Measurements from ENCODE around the gene EREG.
"Not testable (repeated sequence)": the region's sequence is repeated elsewhere in the genome, so short reads cannot be mapped to it uniquely, and the experiment has no call there.

EREG gene

GRCh38 chr4:74390677-74391076, 25.7 kb downstream of the EREG start:
- DNase-seq (ENCODE audit: low spot score) = no peak

GRCh38 chr4:74391346-74391745, 26.4 kb downstream of the EREG start:
- DNase-seq (ENCODE audit: low spot score) = no peak

- no peak for DNase-seq (ENCODE audit: low spot score)
Measured at GRCh38 chr4:74391890-74392475, 27.0 kb downstream of the EREG start.

- DNase-seq (ENCODE audit: low spot score) = no peak
Measured at GRCh38 chr4:74394476-74395136, 29.7 kb downstream of the EREG start.

GRCh38 chr4:74395633-74396032, 30.7 kb downstream of the EREG start:
- DNase-seq (ENCODE audit: low spot score) = no peak

- no peak for DNase-seq (ENCODE audit: low spot score)
Measured at GRCh38 chr4:74397748-74398426, 32.9 kb downstream of the EREG start.

GRCh38 chr4:74398894-74399589, 34.1 kb downstream of the EREG start:
- not testable (repeated sequence) for DNase-seq (ENCODE audit: low spot score)

GRCh38 chr4:74400395-74400794, 35.5 kb downstream of the EREG start:
- no peak for DNase-seq (ENCODE audit: low spot score)

- DNase-seq (ENCODE audit: low spot score) = no peak
Measured at GRCh38 chr4:74402692-74403456, 37.9 kb downstream of the EREG start.

GRCh38 chr4:74407891-74408290, 42.9 kb downstream of the EREG start:
- DNase-seq (ENCODE audit: low spot score) = no peak

- no peak for DNase-seq (ENCODE audit: low spot score)
Measured at GRCh38 chr4:74408639-74409038, 43.7 kb downstream of the EREG start.

- no peak for DNase-seq (ENCODE audit: low spot score)
Measured at GRCh38 chr4:74410272-74410671, 45.3 kb downstream of the EREG start.

GRCh38 chr4:74412225-74412624, 47.3 kb downstream of the EREG start:
- DNase-seq (ENCODE audit: low spot score) = no peak

- DNase-seq (ENCODE audit: low spot score) = no peak
Measured at GRCh38 chr4:74413265-74413664, 48.3 kb downstream of the EREG start.

GRCh38 chr4:74414149-74414809, 49.3 kb downstream of the EREG start:
- DNase-seq (ENCODE audit: low spot score) = no peak

- no peak for DNase-seq (ENCODE audit: low spot score)
Measured at GRCh38 chr4:74415602-74416300, 50.8 kb downstream of the EREG start.

GRCh38 chr4:74418063-74418670, 53.2 kb downstream of the EREG start:
- peak; percentile 54 for DNase-seq (ENCODE audit: low spot score)

GRCh38 chr4:74420863-74421262, 55.9 kb downstream of the EREG start:
- DNase-seq (ENCODE audit: low spot score) = no peak

GRCh38 chr4:74423104-74423503, 58.2 kb downstream of the EREG start:
- DNase-seq (ENCODE audit: low spot score) = no peak

- no peak for DNase-seq (ENCODE audit: low spot score)
Measured at GRCh38 chr4:74424111-74424510, 59.2 kb downstream of the EREG start.

GRCh38 chr4:74426101-74426500, 61.2 kb downstream of the EREG start:
- DNase-seq (ENCODE audit: low spot score) = no peak

All from COLO829 (cell line).